Gastrocnemius medialis (tissue), 4 donors: ENCODE results near the gene FSIP1. TPM values are rescaled to one million over a fixed set of nuclear protein-coding genes. Genes with fewer than 3 reads are reported as not detected.

ENCODE experiments used
- ATAC-seq, 2 donors: fragments of 150-250 bp; one replicate each; pipeline ENCODE4 v1.9.1; 2016
- DNase-seq, 2 donors: peaks; one replicate each; pipeline ENCODE4 v3.0.0-alpha.2; 2019
- H3K27ac ChIP-seq, 4 donors: fragments of 200-600 bp; sonication (generic); 1 replicate in 1 of 4; 2 replicates in 3 of 4; pipeline ENCODE4 v1.5.1; 2016 to 2018; ENCODE audit warnings: mild to moderate bottlenecking in 2 of 4, moderate library complexity in 1 of 4
- H3K27me3 ChIP-seq, 3 donors: fragments of 200-600 bp; sonication (generic) in 2 of 3; 1 replicate in 1 of 3; 2 replicates in 2 of 3; pipeline versions ENCODE4 v1.5.1 to v1.6.0; 2016 to 2019; ENCODE audit warnings: mild to moderate bottlenecking in 1 of 3, moderate library complexity in 1 of 3
- H3K36me3 ChIP-seq, 2 donors: fragments of 200-600 bp; sonication (generic) in 1 of 2; one replicate each; pipeline ENCODE4 v1.5.1; 2017 to 2018
- H3K4me1 ChIP-seq, 2 donors: fragments of 200-600 bp; sonication (generic) in 1 of 2; one replicate each; pipeline ENCODE4 v1.5.1; 2016 to 2017; ENCODE audit warnings: mild to moderate bottlenecking in 2 of 2
- H3K4me3 ChIP-seq, 4 donors: fragments of 200-600 bp; sonication (generic) in 3 of 4; 1 replicate in 1 of 4; 2 replicates in 3 of 4; pipeline ENCODE4 v1.5.1; 2016 to 2019; ENCODE audit warnings: mild to moderate bottlenecking in 2 of 4
- H3K9me3 ChIP-seq, 3 donors: fragments of 200-600 bp; sonication (generic) in 2 of 3; 1 replicate in 1 of 3; 2 replicates in 2 of 3; pipeline ENCODE4 v1.5.1; 2016 to 2019
- POLR2A ChIP-seq, 2 donors: fragments of 450-650 bp; IDR thresholded peaks; one replicate each; pipeline ENCODE4 v1.6.1; 2017; ENCODE audit warnings: antibody characterized with exemption in 2 of 2, mild to moderate bottlenecking in 2 of 2, moderate library complexity in 2 of 2
- in situ Hi-C, 4 donors: fragments of 200-750 bp; cut with MboI; loops; one replicate each; pipeline versions ENCODE4 v1.15.0 to v1.8.0; 2017; ENCODE audit warnings: low sequenced_read_pairs in 4 of 4
- intact Hi-C: fragments of 100-400 bp; cut with DNase I; formaldehyde crosslinking; loops from one replicate; pipeline ENCODE4 v1.15.1; 2023; ENCODE audit warnings: low total_unique reads
- total RNA-seq, 4 donors: library from RNA; depleted of rRNA; stranded (reverse); fragments of >200 nt; gene quantifications; one replicate each; pipeline versions ENCODE4 v1.1.0 to v1.2.3, GENCODE V29; 2016
- TF ChIP-seq, protein P1 (sequence below), 5 experiments: fragments of 450-650 bp in 3 of 5; fragments of 200-600 bp in 2 of 5; sonication (generic) in 2 of 5; IDR thresholded peaks in 4 of 5; conservative IDR thresholded peaks in 1 of 5; 1 replicate in 4 of 5; 2 replicates in 1 of 5; pipeline ENCODE4 v1.5.1; 2016 to 2019; ENCODE audit warnings: antibody characterized with exemption in 5 of 5, mild to moderate bottlenecking in 3 of 5, moderate library complexity in 3 of 5

The FSIP1 gene
- total RNA-seq, 4 donors from 2014 or later, result 0.11 to 23.9 (median 1.0) TPM; not detected in 1

DNA sequence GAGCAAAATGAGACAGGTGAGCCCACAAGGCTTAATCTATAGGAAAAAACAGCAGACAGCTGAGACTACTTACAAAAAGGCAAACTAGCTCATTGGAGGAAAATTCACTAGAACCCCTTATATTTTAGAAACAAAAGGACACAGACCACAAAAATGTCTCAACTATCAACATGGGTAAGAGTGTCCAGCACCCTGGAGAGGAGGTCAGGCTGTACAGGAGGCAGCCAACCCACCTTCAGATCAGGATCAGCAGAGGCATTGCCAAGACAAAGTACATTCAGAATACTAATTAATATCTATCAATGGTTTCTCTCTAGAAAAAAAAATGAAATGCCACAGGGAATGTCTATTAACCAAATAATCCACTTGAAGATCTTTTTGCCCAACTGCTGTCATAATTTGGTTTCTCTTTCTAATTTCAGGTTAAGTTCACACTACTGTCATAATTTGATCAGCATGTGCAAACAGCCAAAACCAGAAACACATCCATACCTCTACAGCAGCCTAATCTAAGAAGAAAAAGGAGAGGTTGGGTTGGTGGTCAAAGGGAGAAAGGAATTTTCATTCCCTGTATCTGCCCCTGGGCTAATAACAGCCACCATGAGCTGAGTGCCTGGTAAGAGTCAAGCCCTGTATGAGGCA, 227.8 kb downstream of the FSIP1 start:
- in situ Hi-C loops, result no loop called here
- Histone ChIP-seq H3K9me3 (no peaks in the 10 kb centered on the region), H3K27me3 (no peaks in the 10 kb centered on the region), H3K27ac (no peak overlapping the region), H3K36me3 (no peaks in the 10 kb centered on the region), H3K4me3 (no peak overlapping the region), H3K4me1 (peaks cover 0 to 8% of the 10 kb centered on the region in 2 donors)
- intact Hi-C loops, result no loop called here
- TF ChIP-seq, protein P1, sequence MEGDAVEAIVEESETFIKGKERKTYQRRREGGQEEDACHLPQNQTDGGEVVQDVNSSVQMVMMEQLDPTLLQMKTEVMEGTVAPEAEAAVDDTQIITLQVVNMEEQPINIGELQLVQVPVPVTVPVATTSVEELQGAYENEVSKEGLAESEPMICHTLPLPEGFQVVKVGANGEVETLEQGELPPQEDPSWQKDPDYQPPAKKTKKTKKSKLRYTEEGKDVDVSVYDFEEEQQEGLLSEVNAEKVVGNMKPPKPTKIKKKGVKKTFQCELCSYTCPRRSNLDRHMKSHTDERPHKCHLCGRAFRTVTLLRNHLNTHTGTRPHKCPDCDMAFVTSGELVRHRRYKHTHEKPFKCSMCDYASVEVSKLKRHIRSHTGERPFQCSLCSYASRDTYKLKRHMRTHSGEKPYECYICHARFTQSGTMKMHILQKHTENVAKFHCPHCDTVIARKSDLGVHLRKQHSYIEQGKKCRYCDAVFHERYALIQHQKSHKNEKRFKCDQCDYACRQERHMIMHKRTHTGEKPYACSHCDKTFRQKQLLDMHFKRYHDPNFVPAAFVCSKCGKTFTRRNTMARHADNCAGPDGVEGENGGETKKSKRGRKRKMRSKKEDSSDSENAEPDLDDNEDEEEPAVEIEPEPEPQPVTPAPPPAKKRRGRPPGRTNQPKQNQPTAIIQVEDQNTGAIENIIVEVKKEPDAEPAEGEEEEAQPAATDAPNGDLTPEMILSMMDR (IDR thresholded peaks at IDR 0.05 in 4 of 5, conservative IDR thresholded peaks at IDR 0.05 in 1 of 5), result no peak
- TF ChIP-seq POLR2A (IDR thresholded peaks at IDR 0.05), result no peak
- DNase-seq, result no peak
- ATAC-seq, result no peak

DNA sequence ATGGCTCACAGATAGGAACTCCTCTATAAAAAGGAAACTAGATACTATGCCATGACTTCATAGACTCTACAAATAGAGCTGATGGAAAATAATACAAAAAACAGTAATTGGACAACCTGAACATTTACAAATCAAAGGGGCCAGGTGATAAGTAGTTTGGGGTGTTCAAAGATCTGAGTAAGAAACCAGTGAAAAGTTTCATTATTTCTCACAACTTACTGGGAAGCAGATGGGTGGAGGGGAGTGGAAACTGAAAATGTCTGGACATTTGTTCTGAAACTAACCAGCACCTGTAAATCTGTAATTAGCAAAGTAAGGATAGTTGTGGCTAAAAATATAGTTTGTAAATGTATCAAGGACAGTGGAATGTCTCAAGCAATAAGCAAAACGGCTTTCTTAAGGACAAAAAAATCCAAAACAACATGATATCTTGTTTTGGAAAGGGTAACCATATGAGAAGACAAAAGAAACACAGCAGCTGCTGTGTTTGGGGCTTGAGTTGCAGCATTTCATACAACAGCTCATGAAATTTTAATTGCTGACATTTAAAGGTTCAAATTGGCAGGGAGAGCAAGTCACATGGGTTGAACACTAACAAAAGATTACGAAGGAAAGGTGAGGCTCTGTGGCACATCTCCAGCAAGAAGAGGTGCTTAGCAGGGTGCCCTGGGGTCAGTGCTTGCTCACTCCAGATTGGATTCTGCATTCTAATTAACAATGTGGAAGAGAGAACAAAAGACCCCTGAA, 228.5 kb downstream of the FSIP1 start:
- H3K4me3 ChIP-seq, result no peak overlapping the region
- in situ Hi-C loops, result no loop called here
- peaks cover 0 to 8% of the 10 kb centered on the region in 2 donors for H3K4me1 ChIP-seq
- no peaks in the 10 kb centered on the region for H3K9me3 ChIP-seq
- intact Hi-C loops, result no loop called here
- ATAC-seq, result no peak
- H3K36me3 ChIP-seq, result no peaks in the 10 kb centered on the region
- DNase-seq, result no peak
- no peak overlapping the region for H3K27ac ChIP-seq
- TF ChIP-seq, protein P1 (IDR thresholded peaks at IDR 0.05 in 4 of 5, conservative IDR thresholded peaks at IDR 0.05 in 1 of 5), result no peak
- no peak for TF ChIP-seq POLR2A (IDR thresholded peaks at IDR 0.05)
- H3K27me3 ChIP-seq, result no peaks in the 10 kb centered on the region

DNA sequence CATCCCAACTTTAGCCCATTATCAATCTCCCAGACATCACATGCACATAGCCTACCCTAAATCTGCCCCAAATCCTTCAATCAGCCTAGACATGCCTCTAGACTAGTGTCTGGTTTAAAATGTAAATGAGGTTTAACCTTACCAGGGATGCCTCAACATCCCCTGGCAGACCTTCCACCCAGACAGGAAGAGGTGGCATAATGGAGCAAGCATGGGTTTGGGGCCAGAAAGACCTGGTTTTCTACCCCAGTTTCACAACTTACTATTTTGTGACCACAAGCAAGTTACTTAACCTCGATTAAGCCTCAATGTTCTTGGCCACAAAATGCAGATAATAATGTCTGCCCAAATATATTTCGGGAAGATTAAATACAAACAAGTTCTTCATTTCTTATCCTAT, 230.1 kb downstream of the FSIP1 start:
- Histone ChIP-seq H3K9me3 (no peaks in the 10 kb centered on the region), H3K4me3 (no peak overlapping the region), H3K27me3 (no peaks in the 10 kb centered on the region), H3K4me1 (no peaks in the 10 kb centered on the region), H3K36me3 (no peaks in the 10 kb centered on the region), H3K27ac (no peak overlapping the region)
- TF ChIP-seq, protein P1 (IDR thresholded peaks at IDR 0.05 in 4 of 5, conservative IDR thresholded peaks at IDR 0.05 in 1 of 5), result no peak
- no peak for TF ChIP-seq POLR2A (IDR thresholded peaks at IDR 0.05)
- no peak for ATAC-seq
- in situ Hi-C loops, result no loop called here
- intact Hi-C loops, result no loop called here
- no peak for DNase-seq

DNA sequence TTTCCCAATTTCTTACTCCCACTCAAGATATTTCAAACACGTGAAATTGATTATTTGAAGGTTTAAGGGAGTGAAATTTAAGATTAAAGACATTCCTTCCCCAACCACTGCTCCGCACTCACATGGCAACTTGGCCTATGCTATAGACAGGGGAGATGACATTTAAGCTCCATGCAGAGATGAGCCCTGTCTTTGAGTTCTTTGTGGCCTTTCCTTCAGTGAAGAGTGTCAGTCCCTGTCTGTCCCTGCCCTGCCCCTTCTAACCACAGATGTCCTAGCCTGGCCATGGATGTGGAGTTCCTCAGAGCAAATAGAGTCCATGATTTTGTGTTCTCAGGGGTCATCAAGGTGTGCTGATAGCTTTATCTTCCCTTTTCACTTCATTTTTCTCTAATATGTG, 231.2 kb downstream of the FSIP1 start:
- no peak overlapping the region for H3K27ac ChIP-seq
- intact Hi-C loops, result no loop called here
- in situ Hi-C loops, result no loop called here
- DNase-seq, result no peak
- H3K9me3 ChIP-seq, result no peaks in the 10 kb centered on the region
- ATAC-seq, result no peak
- no peaks in the 10 kb centered on the region for H3K4me1 ChIP-seq
- TF ChIP-seq, protein P1 (IDR thresholded peaks at IDR 0.05 in 4 of 5, conservative IDR thresholded peaks at IDR 0.05 in 1 of 5), result no peak
- H3K4me3 ChIP-seq, result no peak overlapping the region
- no peaks in the 10 kb centered on the region for H3K36me3 ChIP-seq
- H3K27me3 ChIP-seq, result no peaks in the 10 kb centered on the region

Other genes with a start within 250 kb of the FSIP1 start
- 10 to 100 TPM; 10.7 to 99.0 (median 44.6) TPM for gene THBS1, start 201.8 kb downstream of the FSIP1 start, total RNA-seq
- 1 to 10 TPM; 1.1 to 3.0 (median 1.7) TPM for gene GPR176, start 137.4 kb upstream of the FSIP1 start, total RNA-seq
- gene EIF2AK4, start 151.3 kb upstream of the FSIP1 start, total RNA-seq, result 10 to 100 TPM; 18.8 to 37.5 (median 30.0) TPM